ACC112 (cell line): ENCODE data around the gene SUPT6H.

Experiments used
- H2AFZ ChIP-seq: fragments of 200-600 bp; sonication (generic); one replicate; pipeline ENCODE4 v1.6.0; 2017; ENCODE audit warnings: antibody characterized with exemption, low read length; ENCODE audit not compliant: unreplicated experiment
- H3K27ac ChIP-seq: fragments of 200-600 bp; sonication (generic); 2 replicates; pipeline ENCODE4 v1.5.1; 2014; ENCODE audit warnings: low read depth, mild to moderate bottlenecking, antibody characterized with exemption, low read length, moderate library complexity
- H3K27me3 ChIP-seq: fragments of 200-600 bp; sonication (generic); 2 replicates; pipeline ENCODE4 v1.6.1; 2014; ENCODE audit warnings: mild to moderate bottlenecking, antibody characterized with exemption, low read length, moderate library complexity, mixed read lengths; ENCODE audit not compliant: insufficient read depth
- H3K36me3 ChIP-seq: fragments of 200-600 bp; sonication (generic); 2 replicates; pipeline ENCODE4 v1.6.1; 2016; ENCODE audit warnings: mild to moderate bottlenecking, antibody characterized with exemption, low read length, moderate library complexity, mixed read lengths; ENCODE audit not compliant: insufficient read depth
- H3K4me1 ChIP-seq: fragments of 200-600 bp; sonication (generic); one replicate; pipeline ENCODE4 v1.6.1; 2016; ENCODE audit warnings: low read length, mixed read lengths; ENCODE audit not compliant: insufficient read depth, unreplicated experiment, control insufficient read depth
- H3K4me3 ChIP-seq: fragments of 200-600 bp; sonication (generic); 2 replicates; pipeline ENCODE4 v1.5.1; 2014; ENCODE audit warnings: mild to moderate bottlenecking, low read depth, low read length
- H3K79me2 ChIP-seq: fragments of 200-600 bp; sonication (generic); one replicate; pipeline ENCODE4 v1.6.0; 2016; ENCODE audit warnings: low read length; ENCODE audit not compliant: control insufficient read depth, unreplicated experiment, insufficient read depth

SUPT6H gene

GRCh38 chr17:28702026-28702751 lies 40.2 kb downstream of the SUPT6H start:
- Histone ChIP-seq H3K4me1 (no peaks in the 10 kb centered on the region), H3K79me2 (no peaks in the 10 kb centered on the region), H3K4me3 (no peak overlapping the region), H2AFZ (no peak overlapping the region), H3K27me3 (no peaks in the 10 kb centered on the region), H3K27ac (no peak overlapping the region), H3K36me3 (peaks cover 21% of the 10 kb centered on the region; the same call in 1 of the 2 replicates)

DNA sequence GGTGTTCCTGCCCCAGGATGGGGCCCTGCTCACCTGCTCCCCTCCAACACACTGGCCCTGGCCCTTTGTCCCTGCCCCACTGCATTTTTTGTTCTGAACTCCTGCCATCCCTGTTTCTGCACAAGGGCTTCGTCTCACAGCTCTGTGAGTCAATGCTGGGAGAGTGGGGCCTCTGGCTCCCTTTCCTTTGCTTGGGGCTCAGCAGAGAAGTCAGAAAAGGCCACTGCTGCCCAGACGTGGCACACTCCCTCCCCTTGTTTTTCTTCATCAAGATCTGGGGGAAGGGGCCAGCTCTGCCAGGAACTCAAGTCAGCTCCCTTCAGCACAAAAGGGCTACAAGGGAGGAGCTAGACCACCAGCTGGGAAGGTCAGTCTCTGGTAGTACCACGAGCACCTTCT lies 40.7 kb downstream of the SUPT6H start:
- H2AFZ ChIP-seq = no peak overlapping the region
- no peaks in the 10 kb centered on the region for H3K79me2 ChIP-seq
- no peaks in the 10 kb centered on the region for H3K4me1 ChIP-seq
- no peak overlapping the region for H3K27ac ChIP-seq
- no peaks in the 10 kb centered on the region for H3K27me3 ChIP-seq
- peaks cover 16% of the 10 kb centered on the region; the same call in 1 of the 2 replicates for H3K36me3 ChIP-seq
- H3K4me3 ChIP-seq = no peak overlapping the region

DNA sequence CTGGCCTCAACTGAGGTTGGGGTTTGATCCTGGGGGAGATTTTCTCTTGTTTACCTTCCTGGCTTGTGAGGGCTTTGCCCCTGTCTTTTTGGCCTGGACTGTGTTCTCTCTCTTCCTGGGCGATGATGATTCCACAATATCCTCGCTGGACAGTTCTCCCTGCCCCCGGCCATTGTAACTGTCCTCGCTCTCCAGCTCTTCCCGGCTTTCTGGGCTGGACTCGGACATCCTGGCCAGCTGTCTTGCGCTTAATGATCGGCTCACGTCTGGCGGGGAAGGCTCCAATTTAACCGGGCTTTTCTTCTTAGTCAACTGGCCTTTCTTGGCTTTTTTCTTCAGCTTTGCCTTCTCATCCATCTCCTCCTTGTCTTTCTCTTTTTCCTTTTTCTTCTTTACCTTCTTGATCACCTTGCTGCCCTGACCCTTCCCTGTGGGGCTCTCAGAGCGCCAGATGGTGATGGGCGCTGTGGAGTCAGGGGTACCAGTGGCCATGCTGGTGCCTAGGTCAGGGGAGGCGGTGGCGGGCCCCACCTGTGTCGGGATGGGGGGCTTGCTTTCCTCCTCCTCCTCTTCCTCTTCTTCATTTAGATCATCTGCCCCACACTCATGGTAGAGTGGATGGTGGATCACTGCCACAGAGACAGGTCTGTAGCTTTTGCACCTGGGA lies 41.7 kb downstream of the SUPT6H start:
- Histone ChIP-seq H3K4me3 (no peak overlapping the region), H3K27me3 (no peaks in the 10 kb centered on the region), H3K27ac (no peak overlapping the region), H2AFZ (no peak overlapping the region), H3K36me3 (peaks cover 14% of the 10 kb centered on the region; the same call in 1 of the 2 replicates), H3K4me1 (no peaks in the 10 kb centered on the region), H3K79me2 (no peaks in the 10 kb centered on the region)

DNA sequence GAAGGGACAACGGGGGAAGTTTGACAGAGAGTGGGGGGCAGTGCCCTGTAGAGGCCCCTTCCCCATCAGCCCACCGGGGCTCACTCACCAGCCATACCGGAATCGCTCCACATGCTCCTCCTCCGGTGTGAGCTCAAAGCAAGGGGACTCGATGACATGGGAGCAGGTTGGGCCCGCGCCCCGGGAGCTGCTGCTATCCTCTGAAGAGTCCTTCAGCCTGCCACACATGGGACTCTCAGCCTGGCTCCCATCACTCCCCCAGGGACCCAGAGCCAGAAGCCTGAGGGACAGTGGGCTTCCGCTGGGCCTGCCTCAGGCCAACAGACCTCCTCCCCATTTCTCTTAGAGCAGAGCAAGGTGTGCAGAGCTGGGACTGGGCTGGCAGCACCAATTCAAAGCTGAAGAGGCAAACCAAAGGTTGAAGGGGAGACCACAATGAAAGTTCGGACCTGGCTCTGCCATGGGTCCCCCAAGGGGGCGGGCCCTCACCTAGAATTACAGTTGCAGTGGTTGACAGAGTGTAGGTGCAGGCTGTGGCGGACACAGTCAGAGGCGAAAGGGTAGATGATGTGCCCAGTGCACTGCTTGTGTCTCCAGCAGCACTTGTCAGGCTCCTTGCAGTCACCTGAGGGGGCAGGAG lies 42.3 kb downstream of the SUPT6H start:
- Histone ChIP-seq H3K36me3 (peaks cover 12% of the 10 kb centered on the region; the same call in 1 of the 2 replicates), H3K27ac (no peak overlapping the region), H3K4me1 (no peaks in the 10 kb centered on the region)

DNA sequence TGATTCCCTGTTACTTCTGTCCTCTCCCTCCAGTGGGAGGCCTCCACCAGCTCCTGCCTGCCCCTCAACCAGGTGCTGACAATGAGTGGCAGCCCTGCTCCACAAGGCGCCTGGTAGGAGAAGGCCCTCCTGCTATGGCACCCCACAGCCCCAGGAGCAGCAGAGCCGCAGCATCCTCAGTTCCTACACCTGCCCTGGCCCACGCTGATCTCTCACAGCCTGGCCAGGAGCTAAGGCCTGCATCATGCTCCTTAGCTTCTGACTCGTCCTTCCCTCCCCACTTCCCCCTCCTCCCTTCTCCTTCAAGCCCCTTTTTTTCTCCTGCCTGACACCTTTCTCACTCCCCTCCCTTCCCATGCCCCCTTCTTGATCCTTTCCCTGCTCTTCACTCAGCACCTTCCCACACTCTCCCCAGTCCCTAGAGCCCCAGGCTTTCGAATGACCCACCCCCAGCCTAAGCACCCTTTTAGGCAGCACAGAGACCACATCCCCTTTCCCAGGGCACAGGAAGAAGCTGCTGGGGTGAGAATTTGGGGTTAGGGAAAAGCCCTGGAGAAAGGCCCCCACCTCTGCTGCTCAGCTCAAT lies 43.2 kb downstream of the SUPT6H start:
- Histone ChIP-seq H3K79me2 (peaks cover 5% of the 10 kb centered on the region), H3K36me3 (peaks cover 9% of the 10 kb centered on the region; the same call in 1 of the 2 replicates), H3K4me1 (peaks cover 6% of the 10 kb centered on the region), H2AFZ (no peak overlapping the region), H3K27ac (no peak overlapping the region), H3K4me3 (no peak overlapping the region), H3K27me3 (no peaks in the 10 kb centered on the region)

More for the DNA sequence above, 42.3 kb downstream of the SUPT6H start:
- no peaks in the 10 kb centered on the region for H3K27me3 ChIP-seq
- H3K79me2 ChIP-seq = no peaks in the 10 kb centered on the region
- H2AFZ ChIP-seq = no peak overlapping the region
- no peak overlapping the region for H3K4me3 ChIP-seq

- Histone ChIP-seq H3K36me3 (peaks cover 6% of the 10 kb centered on the region; the same call in 1 of the 2 replicates), H3K4me3 (no peak overlapping the region), H3K4me1 (peaks cover 6% of the 10 kb centered on the region), H3K27me3 (no peaks in the 10 kb centered on the region), H3K27ac (no peak overlapping the region), H3K79me2 (peaks cover 5% of the 10 kb centered on the region), H2AFZ (no peak overlapping the region)
Observed at GRCh38 chr17:28705728-28706334, 43.8 kb downstream of the SUPT6H start.

GRCh38 chr17:28706471-28707338 lies 44.7 kb downstream of the SUPT6H start:
- H3K79me2 ChIP-seq = peaks cover 5% of the 10 kb centered on the region
- H2AFZ ChIP-seq = no peak overlapping the region
- H3K27ac ChIP-seq = no peak overlapping the region
- H3K36me3 ChIP-seq = peaks cover 2% of the 10 kb centered on the region; the same call in 1 of the 2 replicates
- H3K4me3 ChIP-seq = no peak overlapping the region
- H3K27me3 ChIP-seq = no peaks in the 10 kb centered on the region
- H3K4me1 ChIP-seq = peaks cover 6% of the 10 kb centered on the region

GRCh38 chr17:28707339-28707720 lies 45.3 kb downstream of the SUPT6H start:
- Histone ChIP-seq H3K4me3 (no peak overlapping the region), H3K27me3 (no peaks in the 10 kb centered on the region), H3K4me1 (peaks cover 9% of the 10 kb centered on the region), H3K27ac (no peak overlapping the region), H3K79me2 (peaks cover 5% of the 10 kb centered on the region), H3K36me3 (peaks cover 1% of the 10 kb centered on the region; the same call in 1 of the 2 replicates), H2AFZ (no peak overlapping the region)

DNA sequence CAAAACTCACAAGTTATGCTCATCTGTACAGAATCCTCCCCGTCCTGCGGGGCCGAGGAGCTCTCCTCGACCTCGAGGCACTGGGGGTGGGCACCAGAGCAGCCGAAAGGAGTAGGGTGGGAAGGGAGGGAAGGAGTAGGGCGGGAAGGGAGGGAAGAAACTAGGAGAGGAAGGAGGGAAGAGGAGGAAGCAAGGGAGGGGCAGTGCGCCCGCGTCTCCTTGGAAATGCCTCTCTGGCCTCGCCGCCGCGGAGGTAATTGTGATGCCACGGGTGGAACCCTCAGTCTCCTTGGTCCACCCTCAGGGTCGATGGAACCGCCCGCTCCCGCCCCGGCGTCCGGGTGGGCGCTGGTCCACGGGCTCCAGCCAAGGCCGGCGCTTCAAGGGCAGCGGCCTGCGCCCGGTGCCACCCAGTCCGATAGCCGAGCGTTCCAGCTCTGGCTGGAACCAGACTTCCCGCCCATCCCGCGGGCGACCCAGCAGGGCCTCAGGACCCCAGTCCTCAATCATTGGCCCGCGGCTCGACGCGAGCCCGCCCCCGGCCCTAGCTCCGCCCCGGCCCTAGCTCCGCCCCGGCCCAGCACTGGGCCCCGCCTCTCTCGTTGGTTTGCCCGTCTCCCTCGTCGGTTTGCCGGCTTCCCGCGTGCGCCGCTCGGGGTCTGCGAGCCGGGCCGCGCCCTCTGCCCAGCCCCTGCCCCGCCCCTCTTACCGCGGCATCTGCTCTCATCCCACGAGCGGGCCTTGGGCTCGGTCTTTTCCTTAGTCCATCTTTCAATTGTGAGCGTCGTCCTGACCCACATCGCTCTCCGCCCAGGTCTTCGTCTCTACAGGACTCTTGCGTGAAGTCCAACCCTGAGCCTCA lies 49.1 kb downstream of the SUPT6H start:
- Histone ChIP-seq H3K79me2 (peaks cover 18% of the 10 kb centered on the region), H3K4me1 (peaks cover 20% of the 10 kb centered on the region), H3K4me3 (peak overlapping the region; percentile 85), H3K27me3 (no peaks in the 10 kb centered on the region), H3K36me3 (peaks cover 19% of the 10 kb centered on the region), H2AFZ (peak overlapping the region; percentile 37), H3K27ac (peak overlapping the region; percentile 92)
